Measurements from ENCODE around the gene CCR6. TPM values are rescaled to one million over a fixed set of nuclear protein-coding genes. Genes with fewer than 3 reads are reported as not detected.
"Not testable (repeated sequence)": the region's sequence is repeated elsewhere in the genome, so short reads cannot be mapped to it uniquely, and the experiment has no call there.

The CCR6 gene
- total and polyA plus RNA-seq, 2 donors (not counting 3 experiments of a cell fraction or from before 2014, with no cell fraction given) = not detected

GRCh38 chr6:167165858-167166471 lies 43.1 kb downstream of the CCR6 start:
- Histone ChIP-seq H3K4me3 (replicated peaks in 1 of 3; ENCODE audit: insufficient read depth in 1 of 3, low read depth in 1 of 3, low read length in 3 of 3) (no peak overlapping the region), H2AFZ (ENCODE audit: low read depth, low read length) (no peak overlapping the region), H3K9ac (replicated peaks; ENCODE audit: extremely low read depth, insufficient read depth, low read length) (no peak overlapping the region), H3K9me1 (replicated peaks; ENCODE audit: control insufficient read depth, extremely low read depth, insufficient read depth, low read length) (no peaks in the 10 kb centered on the region), H4K20me1 (replicated peaks; ENCODE audit: control insufficient read depth, extremely low read depth, insufficient read depth, low read length) (no peaks in the 10 kb centered on the region), H3K79me2 (ENCODE audit: control insufficient read depth, insufficient read depth, low read length) (no peaks in the 10 kb centered on the region), H3K9me3 (replicated peaks; ENCODE audit: control insufficient read depth, insufficient read depth, low read length) (no peaks in the 10 kb centered on the region), H3K36me3 (ENCODE audit: control insufficient read depth in 2 of 2, extremely low read depth in 1 of 2, insufficient read depth in 2 of 2, low read length in 2 of 2) (no peaks in the 10 kb centered on the region), H3K4me2 (ENCODE audit: insufficient read depth, low read length) (no peak overlapping the region), H3K27me3 (ENCODE audit: control insufficient read depth in 2 of 2, insufficient read depth in 2 of 2, low read length in 2 of 2) (no peaks in the 10 kb centered on the region), H3K4me1 (ENCODE audit: control insufficient read depth, extremely low read depth, insufficient read depth, low read length) (no peaks in the 10 kb centered on the region), H3K27ac (ENCODE audit: insufficient read depth, low read depth, low read length) (no peak overlapping the region)
- POLR2A ChIA-PET = no interaction called here
- FAIRE-seq = no peak
- dilution Hi-C loops (cut with MboI; ENCODE audit: extremely low pct_ligation_motif_present, low sequenced_read_pairs) (no loop called here), intact Hi-C loops (cut with micrococcal nuclease) (no loop called here)
- TF ChIP-seq JUN (IDR thresholded peaks at IDR 0.05; ENCODE audit: borderline replicate concordance, insufficient read depth, insufficient read length, low read depth) (no peak), FOS (IDR thresholded peaks at IDR 0.05; ENCODE audit: borderline replicate concordance, insufficient read depth, low read length) (no peak), POLR2AphosphoS5 (IDR thresholded peaks at IDR 0.05; ENCODE audit: insufficient read depth, low read depth, low read length) (no peak)
- CTCF ChIA-PET = no interaction called here
- DNase-seq (ENCODE audit: low read depth, low spot score) = no peak
- BruUV-seq (replicated peaks) = no TSS peak

GRCh38 chr6:167167699-167168098 lies 44.8 kb downstream of the CCR6 start:
- H3K36me3 ChIP-seq (ENCODE audit: control insufficient read depth in 2 of 2, extremely low read depth in 1 of 2, insufficient read depth in 2 of 2, low read length in 2 of 2); H3K9me3 ChIP-seq (replicated peaks; ENCODE audit: control insufficient read depth, insufficient read depth, low read length); H3K9me1 ChIP-seq (replicated peaks; ENCODE audit: control insufficient read depth, extremely low read depth, insufficient read depth, low read length); H3K4me2 ChIP-seq (ENCODE audit: insufficient read depth, low read length); H3K27ac ChIP-seq (ENCODE audit: insufficient read depth, low read depth, low read length); H2AFZ ChIP-seq (ENCODE audit: low read depth, low read length); H3K4me1 ChIP-seq (ENCODE audit: control insufficient read depth, extremely low read depth, insufficient read depth, low read length); BruUV-seq (replicated peaks); CTCF ChIA-PET; DNase-seq (ENCODE audit: low read depth, low spot score); intact Hi-C loops (cut with micrococcal nuclease); H3K9ac ChIP-seq (replicated peaks; ENCODE audit: extremely low read depth, insufficient read depth, low read length); H3K4me3 ChIP-seq (replicated peaks in 1 of 3; ENCODE audit: insufficient read depth in 1 of 3, low read depth in 1 of 3, low read length in 3 of 3); dilution Hi-C loops (cut with MboI; ENCODE audit: extremely low pct_ligation_motif_present, low sequenced_read_pairs); POLR2A ChIA-PET; H3K79me2 ChIP-seq (ENCODE audit: control insufficient read depth, insufficient read depth, low read length); H3K27me3 ChIP-seq (ENCODE audit: control insufficient read depth in 2 of 2, insufficient read depth in 2 of 2, low read length in 2 of 2); H4K20me1 ChIP-seq (replicated peaks; ENCODE audit: control insufficient read depth, extremely low read depth, insufficient read depth, low read length): not testable (repeated sequence)
- FAIRE-seq = peak; percentile 12

- H3K27me3 ChIP-seq (ENCODE audit: control insufficient read depth in 2 of 2, insufficient read depth in 2 of 2, low read length in 2 of 2); H3K79me2 ChIP-seq (ENCODE audit: control insufficient read depth, insufficient read depth, low read length); POLR2A ChIA-PET; DNase-seq (ENCODE audit: low read depth, low spot score); H3K9me3 ChIP-seq (replicated peaks; ENCODE audit: control insufficient read depth, insufficient read depth, low read length); H3K9me1 ChIP-seq (replicated peaks; ENCODE audit: control insufficient read depth, extremely low read depth, insufficient read depth, low read length); H3K36me3 ChIP-seq (ENCODE audit: control insufficient read depth in 2 of 2, extremely low read depth in 1 of 2, insufficient read depth in 2 of 2, low read length in 2 of 2); H3K9ac ChIP-seq (replicated peaks; ENCODE audit: extremely low read depth, insufficient read depth, low read length); FAIRE-seq; H2AFZ ChIP-seq (ENCODE audit: low read depth, low read length); BruUV-seq (replicated peaks); H4K20me1 ChIP-seq (replicated peaks; ENCODE audit: control insufficient read depth, extremely low read depth, insufficient read depth, low read length); dilution Hi-C loops (cut with MboI; ENCODE audit: extremely low pct_ligation_motif_present, low sequenced_read_pairs); CTCF ChIA-PET; H3K27ac ChIP-seq (ENCODE audit: insufficient read depth, low read depth, low read length); intact Hi-C loops (cut with micrococcal nuclease); H3K4me1 ChIP-seq (ENCODE audit: control insufficient read depth, extremely low read depth, insufficient read depth, low read length); H3K4me3 ChIP-seq (replicated peaks in 1 of 3; ENCODE audit: insufficient read depth in 1 of 3, low read depth in 1 of 3, low read length in 3 of 3); H3K4me2 ChIP-seq (ENCODE audit: insufficient read depth, low read length): not testable (repeated sequence)
These were observed 45.4 kb downstream of the CCR6 start for GRCh38 chr6:167168296-167168695.

DNA sequence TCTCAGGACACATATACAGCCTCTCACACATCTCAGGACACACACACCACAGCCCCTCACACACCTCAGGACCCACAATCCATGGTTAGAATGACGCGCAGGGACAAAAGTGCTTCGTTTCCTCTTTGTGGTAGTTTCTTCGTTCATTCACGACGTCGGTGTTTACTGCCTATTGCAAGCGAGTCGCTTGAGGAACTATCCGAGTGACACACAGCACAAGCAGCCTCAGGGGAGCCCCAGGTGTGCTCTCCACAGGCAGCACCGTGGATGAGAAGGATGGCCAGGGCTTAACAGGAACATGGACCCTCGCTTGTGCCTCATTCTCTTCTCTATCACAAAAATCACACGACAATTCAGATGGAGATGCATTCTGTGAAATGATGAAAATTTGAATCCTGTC lies 47.0 kb downstream of the CCR6 start:
- H3K36me3 ChIP-seq (ENCODE audit: control insufficient read depth in 2 of 2, extremely low read depth in 1 of 2, insufficient read depth in 2 of 2, low read length in 2 of 2); H3K79me2 ChIP-seq (ENCODE audit: control insufficient read depth, insufficient read depth, low read length); H3K9me1 ChIP-seq (replicated peaks; ENCODE audit: control insufficient read depth, extremely low read depth, insufficient read depth, low read length); BruUV-seq (replicated peaks); H3K9me3 ChIP-seq (replicated peaks; ENCODE audit: control insufficient read depth, insufficient read depth, low read length); H3K27ac ChIP-seq (ENCODE audit: insufficient read depth, low read depth, low read length); H3K9ac ChIP-seq (replicated peaks; ENCODE audit: extremely low read depth, insufficient read depth, low read length); dilution Hi-C loops (cut with MboI; ENCODE audit: extremely low pct_ligation_motif_present, low sequenced_read_pairs); H3K4me3 ChIP-seq (replicated peaks in 1 of 3; ENCODE audit: insufficient read depth in 1 of 3, low read depth in 1 of 3, low read length in 3 of 3); H3K27me3 ChIP-seq (ENCODE audit: control insufficient read depth in 2 of 2, insufficient read depth in 2 of 2, low read length in 2 of 2); H2AFZ ChIP-seq (ENCODE audit: low read depth, low read length); DNase-seq (ENCODE audit: low read depth, low spot score); POLR2A ChIA-PET; FAIRE-seq; intact Hi-C loops (cut with micrococcal nuclease); H3K4me2 ChIP-seq (ENCODE audit: insufficient read depth, low read length); H3K4me1 ChIP-seq (ENCODE audit: control insufficient read depth, extremely low read depth, insufficient read depth, low read length); H4K20me1 ChIP-seq (replicated peaks; ENCODE audit: control insufficient read depth, extremely low read depth, insufficient read depth, low read length); CTCF ChIA-PET: not testable (repeated sequence)

All from endothelial cell of umbilical vein (primary cell).